Upper lobe of right lung (tissue), 1 donor: ENCODE results near the gene RTN1. TPM values are rescaled to one million over a fixed set of nuclear protein-coding genes. Genes with fewer than 3 reads are reported as not detected.
A peak's percentile ranks its signal among the peaks of the same experiment; 100 is the strongest.

Experiments
- ATAC-seq: fragments of 200-7000 bp; cut with Tn5 transposase; one replicate; pipeline ENCODE4 v1.9.1; 2020; ENCODE audit warnings: mild to moderate bottlenecking, moderate library complexity
- DNase-seq: peaks from one replicate; pipeline ENCODE4 v3.0.0-alpha.2; 2020
- H3K27ac ChIP-seq: fragments of 200-600 bp; one replicate; pipeline ENCODE4 v1.8.0; 2022
- H3K27me3 ChIP-seq: fragments of 200-600 bp; one replicate; pipeline ENCODE4 v1.8.0; 2022; ENCODE audit warnings: mild to moderate bottlenecking
- H3K36me3 ChIP-seq: fragments of 200-600 bp; one replicate; pipeline ENCODE4 v1.8.0; 2022
- H3K4me1 ChIP-seq: fragments of 200-600 bp; one replicate; pipeline ENCODE4 v1.8.0; 2022
- H3K4me3 ChIP-seq: fragments of 200-600 bp; one replicate; pipeline ENCODE4 v1.8.0; 2022; ENCODE audit warnings: mild to moderate bottlenecking
- H3K9me3 ChIP-seq: fragments of 200-600 bp; one replicate; pipeline ENCODE4 v1.8.0; 2022
- CTCF ChIP-seq: fragments of 200-600 bp; IDR thresholded peaks from one replicate; pipeline ENCODE4 v1.8.0; 2022; ENCODE audit warnings: antibody characterized with exemption
- intact Hi-C: fragments of 100-400 bp; cut with DNase I; formaldehyde crosslinking; loops from one replicate; pipeline ENCODE4 v1.11.0; 2022
- total RNA-seq: library from RNA; stranded (reverse); fragmentation: NEBNext Ultra II Directional; extraction: Animal tissue kit (Norgen Biotek cat#: 25700); gene quantifications from one replicate; pipeline ENCODE4 v1.2.1, GENCODE V29; 2021
- donor health status: DM: no; HTN: yes; CAD: no; lungs with severe emphysema.

The RTN1 gene
- total RNA-seq, 1 donor from 2014 or later: 9.6 TPM

- no peak overlapping the region for H3K27ac ChIP-seq
- peak; percentile 88 for ATAC-seq
Measured at GRCh38 chr14:59849411-59850130, 21.0 kb downstream of the RTN1 start.

GRCh38 chr14:59848671-59849070 is 21.9 kb downstream of the RTN1 start:
- Histone ChIP-seq H3K27ac (no peak overlapping the region), H3K27me3 (no peaks in the 10 kb centered on the region), H3K4me1 (no peaks in the 10 kb centered on the region), H3K9me3 (no peaks in the 10 kb centered on the region), H3K4me3 (no peak overlapping the region), H3K36me3 (no peaks in the 10 kb centered on the region)
- DNase-seq: no peak
- intact Hi-C loops: no loop called here
- ATAC-seq: no peak
- TF ChIP-seq CTCF: no peak

More at GRCh38 chr14:59849411-59850130, 21.0 kb downstream of the RTN1 start:
- Histone ChIP-seq H3K27me3 (no peaks in the 10 kb centered on the region), H3K4me3 (no peak overlapping the region), H3K4me1 (no peaks in the 10 kb centered on the region), H3K36me3 (no peaks in the 10 kb centered on the region), H3K9me3 (no peaks in the 10 kb centered on the region)
- DNase-seq: no peak
- intact Hi-C loops: no loop called here
- TF ChIP-seq CTCF: no peak

- no peak for TF ChIP-seq CTCF
- intact Hi-C loops: no loop called here
- ATAC-seq: no peak
Measured at GRCh38 chr14:59847711-59848110, 22.9 kb downstream of the RTN1 start.

GRCh38 chr14:59846595-59846994 is 24.0 kb downstream of the RTN1 start:
- intact Hi-C loops: no loop called here
- ATAC-seq: no peak
- TF ChIP-seq CTCF: no peak

More at GRCh38 chr14:59847711-59848110, 22.9 kb downstream of the RTN1 start:
- H3K27me3 ChIP-seq: no peaks in the 10 kb centered on the region
- no peaks in the 10 kb centered on the region for H3K9me3 ChIP-seq
- no peak overlapping the region for H3K27ac ChIP-seq
- H3K4me3 ChIP-seq: no peak overlapping the region
- no peak for DNase-seq
- no peaks in the 10 kb centered on the region for H3K4me1 ChIP-seq
- H3K36me3 ChIP-seq: no peaks in the 10 kb centered on the region

GRCh38 chr14:59845245-59845644 is 25.3 kb downstream of the RTN1 start:
- Histone ChIP-seq H3K4me3 (no peak overlapping the region), H3K9me3 (no peaks in the 10 kb centered on the region), H3K27me3 (no peaks in the 10 kb centered on the region), H3K36me3 (no peaks in the 10 kb centered on the region), H3K27ac (no peak overlapping the region), H3K4me1 (no peaks in the 10 kb centered on the region)
- TF ChIP-seq CTCF: no peak
- DNase-seq (no peak), ATAC-seq (peak; percentile 51)
- intact Hi-C loops: no loop called here

More at GRCh38 chr14:59846595-59846994, 24.0 kb downstream of the RTN1 start:
- no peaks in the 10 kb centered on the region for H3K9me3 ChIP-seq
- no peaks in the 10 kb centered on the region for H3K36me3 ChIP-seq
- H3K4me1 ChIP-seq: no peaks in the 10 kb centered on the region
- H3K4me3 ChIP-seq: no peak overlapping the region
- DNase-seq: no peak
- no peaks in the 10 kb centered on the region for H3K27me3 ChIP-seq
- H3K27ac ChIP-seq: no peak overlapping the region
